NK-92 (cell line): ENCODE measurements around the gene POP5.

Experiments used
- DNase-seq: peaks from one replicate; lab custom pipeline; 2025; ENCODE audit not compliant: unreplicated experiment; lab: John Stamatoyannopoulos, UW

Gene POP5

DNA sequence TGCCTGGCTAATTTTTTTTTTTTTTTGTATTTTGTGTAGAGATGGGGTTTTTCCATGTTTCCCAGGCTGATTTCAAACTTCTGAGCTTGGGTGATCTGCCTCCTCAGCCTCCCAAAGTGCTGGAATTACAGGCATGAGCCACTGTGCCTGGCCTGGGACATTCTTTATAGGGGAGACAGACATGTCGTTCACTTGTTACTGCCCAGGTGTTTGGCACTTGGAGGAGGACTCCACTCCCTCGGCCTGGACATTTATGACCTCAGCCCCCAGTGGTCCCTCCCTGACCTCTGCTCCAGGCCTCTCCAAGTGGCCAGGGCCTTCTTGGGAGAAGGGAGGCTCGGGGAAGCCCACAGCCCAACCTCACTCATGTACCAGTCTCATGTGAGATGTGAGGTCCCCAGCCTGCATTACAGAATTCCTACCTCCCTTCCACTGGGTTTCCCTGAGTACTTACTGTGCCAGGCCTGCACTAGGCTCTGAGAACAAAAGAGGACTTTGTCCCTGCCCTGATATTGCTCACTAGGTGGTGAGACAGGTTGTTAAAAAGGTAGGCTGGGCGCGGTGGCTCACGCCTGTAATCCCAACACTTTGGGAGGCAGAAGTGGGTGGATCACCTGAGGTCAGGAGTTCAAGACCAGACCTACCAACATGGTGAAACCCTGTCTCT is 9.7 kb upstream of the POP5 start:
- no peak for DNase-seq

DNA sequence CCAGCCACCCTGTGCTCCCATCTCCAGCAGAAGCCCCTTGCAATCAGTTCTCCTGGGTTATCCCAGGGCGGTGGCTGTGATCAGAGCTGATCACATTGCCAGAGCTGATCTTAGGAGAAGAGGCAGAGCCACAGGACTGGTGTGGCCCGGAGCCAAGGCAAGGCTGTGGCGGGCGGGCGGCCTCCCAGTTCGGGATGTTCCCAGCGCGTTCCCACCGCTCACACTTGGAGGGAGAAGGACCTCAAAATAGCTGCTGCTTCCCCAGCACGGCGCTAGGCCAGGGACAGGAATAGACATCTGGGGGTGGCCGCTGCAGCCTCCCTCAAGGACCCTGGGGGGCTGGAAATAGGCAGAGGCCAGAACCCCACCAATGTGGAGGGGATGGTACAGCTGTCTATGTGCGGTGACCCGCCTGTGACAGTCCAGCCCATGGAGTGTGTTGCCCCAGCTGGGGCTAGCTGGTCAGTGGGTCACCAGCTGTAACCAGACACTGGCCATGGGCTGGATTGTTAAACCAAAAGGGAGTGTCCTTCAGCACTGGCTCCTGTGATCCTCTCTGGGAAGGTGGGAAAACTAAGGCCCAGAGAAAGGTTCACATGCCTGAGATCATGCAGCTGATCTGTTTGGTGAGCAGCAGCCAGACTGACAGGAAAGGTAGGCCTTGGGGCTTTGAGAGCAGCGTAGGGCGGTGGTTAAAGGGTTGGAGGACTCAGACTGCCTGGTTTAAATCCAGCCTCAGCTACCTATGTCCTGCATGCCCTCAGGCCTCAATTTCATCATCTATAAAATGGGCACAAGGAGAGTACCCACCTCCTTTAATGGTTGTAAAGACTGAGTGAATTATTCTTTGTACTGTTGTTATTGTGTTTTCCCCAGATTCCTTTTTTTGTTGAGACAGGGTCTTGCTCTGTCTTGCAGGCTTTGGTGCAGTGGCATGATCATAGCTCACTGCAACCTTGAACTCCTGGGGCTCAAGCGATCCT is 8.0 kb upstream of the POP5 start:
- DNase-seq: no peak

DNA sequence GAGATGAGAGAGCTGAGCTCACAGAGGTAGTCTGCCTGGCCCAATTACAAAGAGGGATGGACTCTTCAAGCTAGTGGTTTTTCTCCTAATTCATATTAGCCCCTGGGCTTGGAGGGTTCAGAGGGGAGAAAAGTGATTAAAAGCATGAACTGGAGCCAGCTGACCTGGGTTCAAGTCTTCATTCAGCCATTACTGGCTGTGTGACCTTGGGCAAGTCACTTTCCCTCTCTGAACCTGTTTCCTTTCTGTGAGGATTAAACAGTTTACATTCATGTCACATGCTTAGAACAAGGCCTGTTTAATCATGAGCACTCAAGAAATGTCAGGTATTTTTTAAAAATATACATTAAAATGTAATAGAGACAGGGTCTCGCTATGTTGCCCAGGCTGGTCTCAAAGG is 7.2 kb upstream of the POP5 start:
- no peak for DNase-seq

DNA sequence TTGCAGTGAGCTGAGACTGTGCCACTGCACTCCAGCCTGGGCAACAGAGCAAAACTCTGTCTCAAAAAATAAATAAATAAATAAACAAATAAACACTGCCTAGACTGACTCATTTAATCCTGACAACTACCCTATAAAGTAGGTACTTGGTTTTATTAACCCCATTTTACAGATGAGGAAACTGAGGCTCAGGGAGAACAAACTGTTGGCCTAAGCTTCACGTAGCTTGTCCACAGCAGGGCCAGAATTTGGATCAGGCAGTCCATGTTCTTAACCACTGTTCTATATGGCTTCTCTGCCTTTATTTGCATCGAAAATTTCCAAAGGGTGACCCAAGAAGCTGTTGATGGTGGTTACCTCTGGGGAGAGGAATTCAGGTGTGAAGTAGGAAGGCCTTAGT is 5.7 kb upstream of the POP5 start:
- DNase-seq: no peak

DNA sequence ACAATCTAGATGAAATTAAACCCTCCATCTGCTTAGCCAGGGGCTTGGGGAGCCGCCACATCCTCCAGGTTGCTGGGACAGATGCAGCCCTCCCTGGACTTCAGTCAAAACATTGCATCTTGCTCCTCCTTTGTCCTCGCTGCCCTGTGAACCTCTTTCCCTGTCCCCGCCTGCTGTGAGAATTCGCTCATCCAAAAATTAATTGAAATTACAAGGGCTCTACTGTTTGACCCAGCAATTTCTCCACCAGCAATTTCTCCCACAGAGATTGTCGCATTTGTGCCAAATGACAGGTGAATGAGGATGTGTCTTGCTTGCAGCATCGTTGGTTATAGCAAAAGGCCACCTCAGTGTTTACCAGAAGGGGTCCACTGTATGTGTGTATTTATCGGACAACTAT is 5.0 kb upstream of the POP5 start:
- no peak for DNase-seq

DNA sequence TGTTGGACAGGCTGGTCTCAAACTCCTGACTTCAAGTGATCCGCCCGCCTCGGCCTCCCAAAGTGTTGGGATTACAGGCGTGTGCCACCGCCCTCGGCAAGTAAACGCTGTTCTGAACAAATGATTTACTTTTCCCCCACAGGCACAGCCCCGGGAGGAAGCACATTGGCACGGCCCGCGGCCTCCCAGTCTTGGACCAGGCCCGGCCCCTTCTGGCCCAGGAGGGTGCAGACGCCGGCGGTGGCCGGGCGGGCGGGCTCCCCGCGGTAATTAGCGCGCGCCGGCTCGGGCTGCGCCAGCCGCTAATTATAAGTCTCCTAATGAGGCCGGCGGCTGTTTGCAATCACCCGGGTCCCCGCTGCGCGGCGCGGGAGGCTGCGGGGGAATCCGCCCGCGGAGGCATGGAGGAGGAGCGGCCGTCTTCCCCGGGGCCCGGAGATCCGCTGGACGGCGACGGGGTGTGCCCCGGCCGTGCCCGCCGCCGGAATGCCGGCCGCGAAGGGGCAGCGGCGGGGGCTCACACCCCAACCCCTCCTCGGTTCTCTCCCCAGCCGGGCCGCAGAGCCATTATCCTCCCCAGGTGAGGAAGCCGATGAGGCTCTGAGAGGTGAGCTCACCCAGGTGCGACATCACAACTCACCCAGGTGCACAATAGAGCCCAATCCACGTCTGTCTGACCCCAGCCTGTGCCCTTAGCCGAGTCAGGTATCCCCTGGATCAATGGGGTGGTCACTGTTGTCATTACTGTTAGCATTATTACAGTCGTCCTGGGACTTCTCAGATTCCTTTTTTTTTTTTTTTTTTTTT is 3.3 kb upstream of the POP5 start:
- no peak for DNase-seq

DNA sequence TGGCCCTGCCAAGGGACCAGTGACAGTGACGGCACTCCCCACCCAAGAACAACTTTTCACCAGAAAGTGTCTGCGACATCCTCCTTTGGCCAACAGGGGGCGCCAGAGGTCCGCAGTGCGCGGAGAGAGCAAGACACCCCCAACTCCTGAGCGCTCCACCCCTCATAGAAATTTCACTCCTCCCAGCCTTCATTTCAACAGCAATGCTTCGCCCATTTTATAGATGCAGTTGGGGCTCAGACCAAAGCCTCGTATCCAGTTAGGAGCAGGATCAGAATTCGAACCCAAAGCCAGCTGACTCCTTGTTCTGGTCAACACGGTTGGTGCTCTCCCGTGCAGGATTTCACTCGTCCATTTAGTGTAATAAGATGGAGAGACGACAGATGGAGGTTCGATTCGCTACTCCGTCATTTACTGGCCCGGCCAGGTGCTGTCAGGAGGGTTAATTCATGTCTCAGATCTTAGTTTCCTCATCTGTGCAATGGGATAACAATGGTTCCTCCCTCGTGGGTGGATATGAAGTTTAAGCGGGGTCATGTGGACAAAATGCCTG is 2.4 kb upstream of the POP5 start:
- peak; percentile 26 for DNase-seq

DNA sequence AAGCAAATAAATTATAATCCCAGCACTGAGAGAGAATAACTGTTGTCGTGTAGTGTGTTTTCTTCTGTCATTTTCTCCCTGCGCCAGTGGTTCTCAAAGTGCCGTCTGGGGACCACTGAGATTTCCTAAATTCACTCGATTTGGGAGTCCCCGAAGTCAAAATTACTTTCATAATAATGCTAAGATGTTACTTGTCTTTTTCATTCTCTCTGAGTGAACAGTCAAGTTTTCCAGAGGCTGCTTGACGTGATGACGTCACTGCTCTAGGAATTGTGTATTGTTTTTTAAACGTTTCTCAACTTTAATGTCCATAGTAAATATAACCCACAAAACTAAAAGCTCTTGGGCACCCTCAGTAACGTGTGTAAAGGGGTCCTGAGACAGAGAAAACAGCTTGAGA is 796 bp upstream of the POP5 start:
- DNase-seq: no peak

DNA sequence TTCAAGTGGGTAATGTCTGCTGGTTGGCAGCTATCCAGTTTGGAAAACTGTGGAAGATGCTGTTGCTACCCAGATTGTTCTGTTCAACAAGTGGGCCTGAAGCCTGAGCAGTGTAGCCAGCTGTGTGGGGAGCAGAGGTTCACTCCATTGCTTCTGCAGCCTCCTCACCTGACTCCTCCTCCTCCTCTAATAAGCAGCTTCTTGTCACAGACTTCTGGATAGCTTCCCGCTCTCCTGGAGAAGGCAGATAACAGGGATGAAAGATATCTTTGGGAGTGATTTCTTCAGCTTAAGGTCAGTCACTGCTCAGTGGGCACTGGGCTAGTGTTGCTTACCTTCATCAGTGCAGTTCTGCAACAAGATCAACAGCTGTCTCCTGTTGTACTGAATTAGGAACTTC is 2.0 kb downstream of the POP5 start:
- no peak for DNase-seq

DNA sequence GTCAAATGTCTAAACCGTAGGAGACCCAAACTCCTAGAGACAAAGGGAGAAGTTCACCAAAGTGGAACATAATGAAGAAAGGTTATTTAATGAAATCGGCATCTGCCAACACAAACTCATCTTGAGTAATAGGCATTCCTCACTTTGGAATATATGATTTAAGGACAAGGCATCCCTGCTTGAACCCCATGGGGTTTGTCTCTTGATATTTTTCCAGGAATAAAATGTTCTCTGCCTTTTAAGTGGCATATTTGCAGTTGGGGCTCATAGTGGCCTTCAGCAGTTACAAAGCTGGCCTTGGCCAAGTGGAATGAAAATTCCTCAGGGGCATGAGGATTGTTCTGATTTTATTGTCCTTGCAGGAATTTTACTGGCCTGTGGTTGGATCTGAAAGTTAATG is 7.1 kb downstream of the POP5 start:
- no peak for DNase-seq

DNA sequence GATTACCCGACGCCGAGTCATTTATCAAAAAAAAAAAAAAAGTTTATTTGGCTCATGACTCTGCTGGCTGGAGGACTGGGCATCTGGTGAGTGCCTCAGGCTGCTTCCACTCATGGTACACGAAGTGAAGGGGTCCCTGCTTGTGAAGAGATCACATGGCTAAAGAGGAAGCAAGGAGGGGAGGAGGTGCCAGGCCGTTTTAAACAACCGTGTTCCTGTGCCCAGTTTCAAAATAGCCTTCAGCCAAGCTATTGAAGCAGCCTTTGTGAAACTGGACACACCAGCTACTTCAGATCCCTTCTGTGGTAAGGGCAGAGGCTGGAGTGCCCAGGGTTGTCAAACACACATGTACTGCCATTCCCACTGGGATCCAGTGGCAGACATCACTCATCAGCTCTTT is 7.6 kb downstream of the POP5 start:
- no peak for DNase-seq

DNA sequence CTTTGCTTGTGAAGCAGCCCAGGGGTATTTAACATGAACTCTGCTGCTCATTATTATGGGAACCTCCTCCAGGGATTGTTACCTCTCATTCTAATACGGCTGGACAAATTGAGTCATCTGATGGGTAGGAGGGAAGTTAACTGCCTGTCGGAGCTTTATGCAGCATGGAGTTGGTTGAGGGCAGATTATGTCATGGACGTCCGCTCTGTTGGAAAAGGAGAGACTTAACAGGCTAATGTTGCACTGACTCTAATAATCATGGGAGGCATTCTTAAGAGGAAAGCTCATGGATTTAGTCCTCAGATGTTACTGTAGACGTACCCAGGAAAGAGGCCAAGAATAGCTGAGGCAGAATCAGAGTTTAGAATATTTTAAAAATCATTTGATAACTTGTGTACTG is 9.9 kb downstream of the POP5 start:
- no peak for DNase-seq

DNA sequence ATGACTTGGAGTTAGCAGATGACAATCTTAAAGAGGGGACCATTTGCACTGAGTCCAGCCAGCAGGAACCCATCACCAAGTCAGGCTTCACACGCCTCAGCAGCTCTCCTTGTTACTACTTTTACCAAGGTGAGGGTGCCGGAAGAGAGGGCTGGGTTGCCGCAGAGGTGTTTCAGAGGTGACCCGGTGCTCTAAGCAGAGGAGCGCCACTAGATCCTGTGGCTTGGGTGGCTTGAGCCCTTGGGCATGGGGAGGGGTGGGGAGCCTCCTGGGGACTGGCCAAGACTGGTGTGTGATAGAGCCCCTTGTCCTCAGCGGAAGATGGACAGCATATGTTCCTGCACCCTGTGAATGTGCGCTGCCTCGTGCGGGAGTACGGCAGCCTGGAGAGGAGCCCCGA is 17.7 kb downstream of the POP5 start:
- no peak for DNase-seq

DNA sequence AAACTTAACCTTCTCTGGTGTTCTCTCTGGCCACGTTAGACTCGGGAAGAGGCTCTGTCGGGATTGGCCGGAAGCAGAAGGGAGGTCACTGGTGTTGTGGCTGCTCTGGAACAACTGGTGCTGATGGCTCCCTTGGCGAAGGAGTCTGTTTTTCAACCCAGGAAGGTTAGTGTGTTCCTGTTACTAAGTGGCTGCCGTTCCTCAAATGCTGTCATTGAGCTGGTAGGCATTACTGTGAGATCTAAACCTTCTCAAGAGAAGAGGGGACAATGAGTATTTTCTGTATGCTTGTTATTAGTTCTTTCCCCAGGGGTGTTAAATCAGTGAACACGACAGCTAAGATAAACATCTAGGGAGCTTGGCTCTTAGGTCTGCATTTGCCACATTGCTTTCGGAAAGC is 18.3 kb downstream of the POP5 start:
- no peak for DNase-seq

DNA sequence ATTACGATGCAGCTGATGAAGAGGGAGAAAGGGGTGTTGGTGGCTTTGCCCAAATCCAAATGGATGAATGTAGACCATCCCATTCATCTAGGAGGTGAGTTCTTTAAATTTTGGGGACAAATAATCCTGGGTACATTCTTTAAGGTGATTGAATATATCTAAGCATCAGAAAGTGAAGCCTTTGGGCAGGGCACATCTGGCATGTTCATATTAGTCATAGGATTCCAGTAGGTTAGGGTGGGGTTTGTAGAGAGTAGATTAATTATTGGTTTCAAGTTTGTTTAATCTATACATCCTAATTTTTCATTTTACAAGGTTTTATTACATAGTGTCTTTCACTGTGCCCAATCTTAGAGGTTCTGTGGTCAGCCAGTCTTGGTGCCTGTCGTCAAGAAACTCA is 23.6 kb downstream of the POP5 start:
- no peak for DNase-seq

DNA sequence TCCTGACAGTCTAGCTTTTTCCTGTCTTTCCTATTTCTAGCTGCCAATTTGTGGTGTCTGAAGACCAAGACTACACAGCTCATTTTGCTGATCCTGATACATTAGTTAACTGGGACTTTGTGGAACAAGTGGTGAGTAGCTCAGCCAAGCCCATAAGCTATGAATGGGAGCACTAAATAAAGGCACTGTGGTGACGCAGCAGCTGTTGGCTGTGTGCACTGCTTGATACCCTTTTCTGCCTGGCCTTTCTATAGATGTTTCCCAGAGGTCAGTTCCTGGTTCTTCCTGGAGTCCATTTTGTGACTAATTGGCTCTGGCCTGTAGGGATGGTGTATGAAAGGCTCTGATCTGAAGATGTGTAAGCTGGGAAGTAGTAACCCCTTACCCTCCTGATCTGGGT is 26.5 kb downstream of the POP5 start:
- no peak for DNase-seq

DNA sequence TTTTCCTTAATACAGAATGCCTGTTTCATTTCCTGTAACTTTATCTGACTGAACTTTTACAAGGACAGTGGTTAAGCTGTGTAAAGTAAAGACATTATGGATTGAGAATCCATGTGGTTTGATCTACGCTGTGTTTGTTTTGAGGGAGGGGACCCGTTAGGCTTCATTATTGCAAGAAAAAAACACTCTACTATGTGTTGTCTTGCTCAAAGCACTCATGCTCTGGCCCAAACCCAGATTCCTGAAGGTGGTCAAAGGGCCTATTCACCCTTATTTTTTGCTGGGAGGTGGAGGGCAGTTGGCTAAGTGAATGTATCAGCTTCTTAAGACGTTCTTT is 35.2 kb downstream of the POP5 start:
- no peak for DNase-seq

DNA sequence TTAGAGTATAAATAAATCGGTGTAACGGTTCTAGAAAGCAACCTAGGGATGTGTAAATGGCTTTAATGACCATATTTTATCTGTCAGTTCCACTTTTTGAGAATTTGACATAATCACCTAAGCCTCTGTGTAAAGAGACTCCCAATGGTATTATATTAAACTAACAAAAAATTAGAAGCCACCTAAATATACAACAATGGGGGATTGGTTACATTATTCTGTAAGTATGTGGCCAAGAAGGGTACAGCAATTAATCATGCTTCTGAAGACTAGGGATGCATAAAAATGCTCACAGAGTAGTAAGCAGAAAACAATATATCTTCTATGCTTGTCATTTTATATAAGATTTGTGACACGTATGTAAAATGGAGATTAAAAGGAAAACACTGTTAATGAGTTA is 36.5 kb downstream of the POP5 start:
- no peak for DNase-seq

DNA sequence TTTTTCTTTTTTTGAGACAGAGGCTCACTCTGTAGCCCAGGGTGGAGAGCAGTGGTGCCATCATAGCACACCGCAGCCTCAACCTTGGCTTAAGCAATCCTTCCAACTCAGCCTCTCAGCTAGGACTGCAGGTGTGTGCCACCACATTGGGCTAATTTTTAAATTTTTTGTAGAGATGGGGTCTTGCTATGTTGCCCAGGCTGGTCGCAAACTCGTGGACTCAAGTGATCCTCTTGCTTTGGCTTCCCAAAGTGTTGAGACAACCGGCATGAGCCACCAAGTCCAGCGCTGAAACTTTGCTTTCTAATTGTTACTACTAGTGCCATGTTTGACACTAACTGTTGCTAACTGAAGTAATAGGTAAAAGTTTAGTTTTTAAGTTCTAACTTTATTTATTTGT is 39.0 kb downstream of the POP5 start:
- no peak for DNase-seq

DNA sequence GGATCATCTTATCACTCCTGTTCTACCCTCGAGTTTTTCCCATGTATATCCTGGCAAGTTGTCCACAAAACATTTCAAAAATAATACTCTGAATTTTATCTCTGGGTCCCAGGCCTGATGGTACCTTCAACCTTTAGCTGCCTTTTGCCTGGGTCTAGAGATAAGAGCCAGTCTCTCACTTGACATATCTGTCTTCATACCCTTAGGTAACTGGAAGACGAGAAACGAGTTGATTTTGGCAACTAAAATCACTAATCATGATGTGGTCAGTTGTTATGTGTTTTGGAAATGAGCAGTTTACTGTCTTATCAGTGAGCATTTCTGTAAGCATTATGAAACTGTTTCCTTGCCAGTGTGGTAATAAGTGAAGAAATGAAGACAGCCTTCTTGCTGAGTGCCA is 40.8 kb downstream of the POP5 start:
- no peak for DNase-seq

DNA sequence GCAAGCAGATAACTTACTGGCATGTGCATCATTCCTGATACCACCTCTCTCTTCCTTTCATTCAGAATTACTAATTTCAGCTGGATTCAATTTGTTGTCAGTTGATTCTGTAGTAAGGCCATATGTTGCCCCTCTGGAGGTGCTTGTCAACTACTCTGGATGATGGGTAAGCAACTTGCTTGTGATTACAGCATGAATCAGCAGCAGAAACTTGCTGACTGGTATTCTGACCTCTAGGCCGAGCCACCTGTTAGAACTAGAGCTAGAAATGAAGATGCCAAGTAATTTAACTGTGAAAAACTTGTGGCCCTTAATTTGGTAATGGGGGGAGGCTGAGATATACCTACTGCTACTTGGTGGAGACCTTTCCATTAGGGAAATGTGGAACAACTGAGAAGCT is 41.9 kb downstream of the POP5 start:
- DNase-seq: no peak
